K562 (cell line): Measurements from ENCODE around the gene MTFR2.

Source experiments
- CTCF ChIP-seq, 3 experiments: IDR thresholded peaks in 2 of 3; conservative IDR thresholded peaks in 1 of 3; 2 replicates each; pipeline ENCODE4 v1.5.1; 2011 to 2012; ENCODE audit warnings: low read length in 3 of 3, mild to moderate bottlenecking in 3 of 3, control low read depth in 2 of 3, improper control_type of control experiment in 1 of 3, inconsistent platforms in 1 of 3, low read depth in 1 of 3, mixed read lengths in 1 of 3, moderate library complexity in 1 of 3; ENCODE audit not compliant: insufficient read depth in 2 of 3
- ELF1 ChIP-seq: fragments of 200-800 bp; sonication (Bioruptor generic); IDR thresholded peaks from 2 replicates; pipeline ENCODE4 v1.6.1; 2016; ENCODE audit warnings: missing genetic modification characterization, missing compliant biosample characterization
- FOXM1 ChIP-seq, 2 experiments: fragments of 450-650 bp in 1 of 2; sonication (generic) in 1 of 2; formaldehyde crosslinking in 1 of 2; IDR thresholded peaks; 2 replicates each; pipeline versions ENCODE4 v1.6.1 to v1.9.0; 2017 to 2022; ENCODE audit warnings: low read depth in 2 of 2, mild to moderate bottlenecking in 2 of 2, missing genetic modification reagents in 1 of 2, moderate library complexity in 1 of 2
- HDAC3 ChIP-seq: fragments of 450-650 bp; IDR thresholded peaks from 2 replicates; pipeline ENCODE4 v1.6.1; 2018; ENCODE audit warnings: borderline replicate concordance, mild to moderate bottlenecking, moderate library complexity; ENCODE audit not compliant: partially characterized antibody
- POLR2AphosphoS2 ChIP-seq: IDR thresholded peaks from 2 replicates; pipeline ENCODE4 v1.6.1; 2012; ENCODE audit warnings: low read length, improper control_type of control experiment
- TAF1 ChIP-seq: IDR thresholded peaks from 2 replicates; pipeline ENCODE4 v1.6.1; 2011; ENCODE audit warnings: mild to moderate bottlenecking, low read length, moderate library complexity; ENCODE audit not compliant: insufficient read depth, control insufficient read depth, severe bottlenecking; ENCODE audit errors: extremely low read depth
- ZSCAN29 ChIP-seq: fragments of 450-650 bp; IDR thresholded peaks from 2 replicates; pipeline ENCODE4 v1.6.1; 2017

GRCh38 chr6:136212608-136213007 is 37.5 kb downstream of the MTFR2 start:
- TF ChIP-seq HDAC3 (no peak), TAF1 (no peak), CTCF (IDR thresholded peaks at IDR 0.05 in 2 of 3, conservative IDR thresholded peaks at IDR 0.05 in 1 of 3; ENCODE audit: insufficient read depth in 2 of 3, low read depth in 1 of 3, low read length in 3 of 3) (no peak), ZSCAN29 (no peak), ELF1 (tag) (no peak), POLR2AphosphoS2 (no peak), FOXM1 (IDR thresholded peaks at IDR 0.05; ENCODE audit: low read depth) (no peak), FOXM1 (CRISPR knock-in tag; IDR thresholded peaks at IDR 0.05; ENCODE audit: low read depth) (no peak)
